HG02623 (cell line): Measurements from ENCODE around the gene IFT57.
"Not testable (repeated sequence)": the region's sequence is repeated elsewhere in the genome, so short reads cannot be mapped to it uniquely, and the experiment has no call there.

Experiments
- ATAC-seq: cut with Tn5 transposase; IDR thresholded peaks from one replicate; pipeline ENCODE4 v1.9.1; 2021; ENCODE audit warnings: moderate library complexity; ENCODE audit not compliant: unreplicated experiment

IFT57 gene

GRCh38 chr3:108171106-108171505 lies 51.1 kb downstream of the IFT57 start:
- ATAC-seq, result no peak

- ATAC-seq, result no peak
These were observed 57.8 kb downstream of the IFT57 start for GRCh38 chr3:108164391-108164790.

- no peak for ATAC-seq
These were observed 62.4 kb downstream of the IFT57 start for GRCh38 chr3:108159865-108160264.

- ATAC-seq, result no peak
These were observed 63.1 kb downstream of the IFT57 start for GRCh38 chr3:108159105-108159504.

GRCh38 chr3:108158251-108158650 lies 64.0 kb downstream of the IFT57 start:
- ATAC-seq, result no peak

GRCh38 chr3:108157273-108157672 lies 65.0 kb downstream of the IFT57 start:
- ATAC-seq, result no peak

GRCh38 chr3:108156312-108156853 lies 65.8 kb downstream of the IFT57 start:
- ATAC-seq, result no peak

GRCh38 chr3:108155642-108156041 lies 66.6 kb downstream of the IFT57 start:
- not testable (repeated sequence) for ATAC-seq

GRCh38 chr3:108153451-108153981 lies 68.7 kb downstream of the IFT57 start:
- peak; percentile 52 for ATAC-seq

- no peak for ATAC-seq
These were observed 70.0 kb downstream of the IFT57 start for GRCh38 chr3:108152274-108152673.

- ATAC-seq, result no peak
These were observed 72.0 kb downstream of the IFT57 start for GRCh38 chr3:108150200-108150599.

GRCh38 chr3:108146139-108146538 lies 76.1 kb downstream of the IFT57 start:
- no peak for ATAC-seq

GRCh38 chr3:108145578-108145977 lies 76.6 kb downstream of the IFT57 start:
- ATAC-seq, result no peak

- no peak for ATAC-seq
These were observed 84.8 kb downstream of the IFT57 start for GRCh38 chr3:108137460-108137814.

- no peak for ATAC-seq
These were observed 85.4 kb downstream of the IFT57 start for GRCh38 chr3:108136561-108137459.

GRCh38 chr3:108134555-108134880 lies 87.7 kb downstream of the IFT57 start:
- peak; percentile 28 for ATAC-seq

GRCh38 chr3:108133858-108134554 lies 88.2 kb downstream of the IFT57 start:
- peak; percentile 32 for ATAC-seq

GRCh38 chr3:108133048-108133369 lies 89.2 kb downstream of the IFT57 start:
- no peak for ATAC-seq

- ATAC-seq, result no peak
These were observed 90.6 kb downstream of the IFT57 start for GRCh38 chr3:108131475-108132134.

GRCh38 chr3:108130701-108131474 lies 91.3 kb downstream of the IFT57 start:
- no peak for ATAC-seq

GRCh38 chr3:108130236-108130635 lies 92.0 kb downstream of the IFT57 start:
- no peak for ATAC-seq
